Keratinocyte (primary cell): ENCODE measurements around the gene MCM9. TPM values are rescaled to one million over a fixed set of nuclear protein-coding genes. Genes with fewer than 3 reads are reported as not detected.

Experiments
- DNase-seq: peaks from one replicate; pipeline ENCODE4 v3.0.0-alpha.2; 2011; ENCODE audit warnings: low read depth, missing footprints, low spot score
- FAIRE-seq: peaks from 2 replicates; lab custom pipeline; 2011; peaks lifted over from hg19 to GRCh38; lab: Jason Lieb, UNC
- H2AFZ ChIP-seq: 2 replicates; pipeline ENCODE4 v1.6.0; 2012; ENCODE audit warnings: low read length, control low read depth, inconsistent platforms; ENCODE audit not compliant: control insufficient read depth
- H3K27ac ChIP-seq: 2 replicates; pipeline ENCODE4 v1.5.1; 2011; ENCODE audit warnings: low read length; ENCODE audit not compliant: control insufficient read depth, insufficient read depth
- H3K27me3 ChIP-seq: 3 replicates; pipeline ENCODE4 v1.6.0; 2011; ENCODE audit warnings: low read length; ENCODE audit not compliant: control insufficient read depth, insufficient read depth; ENCODE audit errors: extremely low read depth
- H3K36me3 ChIP-seq, 2 experiments: 2 replicates in 1 of 2; 3 replicates in 1 of 2; pipeline ENCODE4 v1.5.1; 2011; ENCODE audit warnings: low read length in 2 of 2, mild to moderate bottlenecking in 1 of 2; ENCODE audit not compliant: control insufficient read depth in 2 of 2, insufficient read depth in 2 of 2; ENCODE audit errors: extremely low read depth in 1 of 2
- H3K4me1 ChIP-seq: 3 replicates; pipeline ENCODE4 v1.5.1; 2011; ENCODE audit warnings: low read length; ENCODE audit not compliant: control insufficient read depth, insufficient read depth; ENCODE audit errors: extremely low read depth
- H3K4me2 ChIP-seq: 3 replicates; pipeline ENCODE4 v1.6.0; 2011; ENCODE audit warnings: low read depth, low read length; ENCODE audit not compliant: control insufficient read depth, insufficient read depth; ENCODE audit errors: extremely low read depth
- H3K4me3 ChIP-seq, 3 experiments: fragments of 200-600 bp in 1 of 3; sonication (generic) in 1 of 3; 2 replicates in 2 of 3; 3 replicates in 1 of 3; pipeline ENCODE4 v1.5.1; 2011 to 2016; ENCODE audit warnings: low read length in 3 of 3, mild to moderate bottlenecking in 3 of 3, control low read depth in 2 of 3, inconsistent platforms in 1 of 3, low read depth in 1 of 3, mixed read lengths in 1 of 3, mixed run types in 1 of 3, moderate library complexity in 1 of 3; ENCODE audit not compliant: control insufficient read depth in 2 of 3, insufficient read depth in 2 of 3; ENCODE audit errors: extremely low read depth in 1 of 3
- H3K79me2 ChIP-seq: 2 replicates; pipeline ENCODE4 v1.6.0; 2012; ENCODE audit warnings: low read length; ENCODE audit not compliant: control insufficient read depth, insufficient read depth
- H3K9ac ChIP-seq: 3 replicates; pipeline ENCODE4 v1.6.0; 2011; ENCODE audit warnings: low read length; ENCODE audit not compliant: control insufficient read depth, insufficient read depth; ENCODE audit errors: extremely low read depth
- H3K9me1 ChIP-seq: 3 replicates; pipeline ENCODE4 v1.6.0; 2011; ENCODE audit warnings: low read length; ENCODE audit not compliant: control insufficient read depth, insufficient read depth; ENCODE audit errors: extremely low read depth
- H3K9me3 ChIP-seq: 2 replicates; pipeline ENCODE4 v1.5.1; 2012; ENCODE audit warnings: low read depth, low read length; ENCODE audit not compliant: control insufficient read depth
- H4K20me1 ChIP-seq: 3 replicates; pipeline ENCODE4 v1.6.0; 2011; ENCODE audit warnings: low read length; ENCODE audit not compliant: control insufficient read depth, insufficient read depth; ENCODE audit errors: extremely low read depth
- EZH2 ChIP-seq: IDR thresholded peaks from one replicate; pipeline ENCODE4 v1.6.1; 2012; ENCODE audit warnings: inconsistent platforms, mild to moderate bottlenecking, low read length, moderate library complexity
- dilution Hi-C: fragments of 300-500 bp; cut with MboI; formaldehyde crosslinking; loops from one replicate; pipeline ENCODE4 v1.7.0; 2020; ENCODE audit warnings: low sequenced_read_pairs; ENCODE audit not compliant: extremely low pct_ligation_motif_present
- polyA plus RNA-seq, 5 experiments: library from polyadenylated mRNA; depleted of rRNA in 3 of 5; stranded (reverse) in 3 of 5; stranded (forward) in 1 of 5; unstranded in 1 of 5; fragments of >200 nt; gene quantifications; 1 replicate in 1 of 5; 2 replicates in 3 of 5; 3 replicates in 1 of 5; pipeline versions ENCODE4 v1.2.1 to v1.2.3, GENCODE V29; 2011 to 2012; ENCODE audit warnings: missing spikeins in 2 of 5, low read depth in 1 of 5, low replicate concordance in 1 of 5
- TF ChIP-seq, protein P1 (sequence below), 3 experiments: IDR thresholded peaks in 1 of 3; conservative IDR thresholded peaks in 1 of 3; optimal IDR thresholded peaks in 1 of 3; 2 replicates in 2 of 3; 3 replicates in 1 of 3; pipeline versions ENCODE3 to v1.5.1; 2011; ENCODE audit warnings: low read length in 3 of 3, mild to moderate bottlenecking in 3 of 3, moderate library complexity in 2 of 3, control low read depth in 1 of 3, inconsistent platforms in 1 of 3; ENCODE audit not compliant: insufficient read depth in 2 of 3; ENCODE audit errors: extremely low read depth in 1 of 3

The MCM9 gene
- polyA plus RNA-seq, 1 donor (not counting 4 experiments of a cell fraction or from before 2014, with no cell fraction given), result 3.1 TPM

DNA sequence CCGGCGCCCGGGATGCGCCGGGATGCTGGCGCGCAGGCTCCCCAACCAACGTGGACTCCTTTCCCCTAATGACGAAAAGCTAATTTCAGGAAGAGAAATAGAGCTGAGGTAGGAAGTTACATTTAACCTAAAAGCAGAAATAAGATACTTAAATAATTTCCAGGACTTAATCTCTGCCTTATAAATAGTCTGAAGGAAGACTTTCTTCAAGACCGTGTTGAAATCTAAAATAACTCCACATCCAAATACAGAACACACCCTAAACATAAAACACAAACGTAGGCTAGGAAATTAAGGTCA, 39.7 kb downstream of the MCM9 start:
- FAIRE-seq (no peak), DNase-seq (no peak)
- H3K9ac ChIP-seq, result peak overlapping the region; percentile 90
- no peaks in the 10 kb centered on the region for H3K27me3 ChIP-seq
- peak overlapping the region; percentile 80 to 96 (median 94) for H3K4me3 ChIP-seq
- H3K4me1 ChIP-seq, result peaks cover 22% of the 10 kb centered on the region
- H3K79me2 ChIP-seq, result peaks cover 56% of the 10 kb centered on the region
- no peaks in the 10 kb centered on the region for H4K20me1 ChIP-seq
- H3K9me3 ChIP-seq, result no peaks in the 10 kb centered on the region
- peak overlapping the region; percentile 88 for H3K4me2 ChIP-seq
- dilution Hi-C loops, result no loop called here
- H2AFZ ChIP-seq, result peak overlapping the region; percentile 37
- TF ChIP-seq, protein P1, sequence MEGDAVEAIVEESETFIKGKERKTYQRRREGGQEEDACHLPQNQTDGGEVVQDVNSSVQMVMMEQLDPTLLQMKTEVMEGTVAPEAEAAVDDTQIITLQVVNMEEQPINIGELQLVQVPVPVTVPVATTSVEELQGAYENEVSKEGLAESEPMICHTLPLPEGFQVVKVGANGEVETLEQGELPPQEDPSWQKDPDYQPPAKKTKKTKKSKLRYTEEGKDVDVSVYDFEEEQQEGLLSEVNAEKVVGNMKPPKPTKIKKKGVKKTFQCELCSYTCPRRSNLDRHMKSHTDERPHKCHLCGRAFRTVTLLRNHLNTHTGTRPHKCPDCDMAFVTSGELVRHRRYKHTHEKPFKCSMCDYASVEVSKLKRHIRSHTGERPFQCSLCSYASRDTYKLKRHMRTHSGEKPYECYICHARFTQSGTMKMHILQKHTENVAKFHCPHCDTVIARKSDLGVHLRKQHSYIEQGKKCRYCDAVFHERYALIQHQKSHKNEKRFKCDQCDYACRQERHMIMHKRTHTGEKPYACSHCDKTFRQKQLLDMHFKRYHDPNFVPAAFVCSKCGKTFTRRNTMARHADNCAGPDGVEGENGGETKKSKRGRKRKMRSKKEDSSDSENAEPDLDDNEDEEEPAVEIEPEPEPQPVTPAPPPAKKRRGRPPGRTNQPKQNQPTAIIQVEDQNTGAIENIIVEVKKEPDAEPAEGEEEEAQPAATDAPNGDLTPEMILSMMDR (optimal IDR thresholded peaks at IDR 0.05 in 1 of 3, IDR thresholded peaks at IDR 0.05 in 1 of 3, conservative IDR thresholded peaks at IDR 0.05 in 1 of 3; ENCODE audit: extremely low read depth in 1 of 3, insufficient read depth in 2 of 3, low read length in 3 of 3), result no peak
- TF ChIP-seq EZH2, result no peak
- H3K9me1 ChIP-seq, result no peaks in the 10 kb centered on the region
- H3K27ac ChIP-seq, result peak overlapping the region; percentile 95
- H3K36me3 ChIP-seq, result peaks cover 0 to 3% of the 10 kb centered on the region in 2 experiments

- H3K9me3 ChIP-seq, result no peaks in the 10 kb centered on the region
- peaks cover 22% of the 10 kb centered on the region for H3K4me1 ChIP-seq
- no peaks in the 10 kb centered on the region for H3K9me1 ChIP-seq
- no peaks in the 10 kb centered on the region for H3K27me3 ChIP-seq
- H3K4me2 ChIP-seq, result peak overlapping the region; percentile 88
- H3K4me3 ChIP-seq, result peak overlapping the region; percentile 80 to 96 (median 94)
- H3K27ac ChIP-seq, result peak overlapping the region; percentile 95
- H3K79me2 ChIP-seq, result peaks cover 57% of the 10 kb centered on the region
- dilution Hi-C loops, result no loop called here
- no peaks in the 10 kb centered on the region for H4K20me1 ChIP-seq
- FAIRE-seq (no peak), DNase-seq (no peak)
- peak overlapping the region; percentile 90 for H3K9ac ChIP-seq
- TF ChIP-seq, protein P1 (optimal IDR thresholded peaks at IDR 0.05 in 1 of 3, IDR thresholded peaks at IDR 0.05 in 1 of 3, conservative IDR thresholded peaks at IDR 0.05 in 1 of 3; ENCODE audit: extremely low read depth in 1 of 3, insufficient read depth in 2 of 3, low read length in 3 of 3), result no peak
- no peak for TF ChIP-seq EZH2
- H3K36me3 ChIP-seq, result peaks cover 0 to 3% of the 10 kb centered on the region in 2 experiments
- H2AFZ ChIP-seq, result peak overlapping the region; percentile 66
Measured at GRCh38 chr6:118894425-118895260, 40.3 kb downstream of the MCM9 start.
